Activated CD4-positive, alpha-beta T cell treated with anti-CD3 and anti-CD28 coated beads, Interleukin-2, amount 10 ng/mL, durations not matched to agents 24 days and 14 days (primary cell): Measurements from ENCODE around the gene CDYL2. TPM values are rescaled to one million over a fixed set of nuclear protein-coding genes. Genes with fewer than 3 reads are reported as not detected.
"Not testable (repeated sequence)": the region's sequence is repeated elsewhere in the genome, so short reads cannot be mapped to it uniquely, and the experiment has no call there.

Experiments used
- DNase-seq: peaks from one replicate; pipeline ENCODE4 v3.0.0; 2022
- H3K27ac Mint-ChIP-seq: one replicate; pipeline ENCODE4 v1.8.0; 2022; ENCODE audit warnings: mild to moderate bottlenecking, mixed read lengths
- H3K27me3 Mint-ChIP-seq: one replicate; pipeline ENCODE4 v1.8.0; 2022; ENCODE audit warnings: mixed read lengths
- H3K36me3 Mint-ChIP-seq: one replicate; pipeline ENCODE4 v1.8.0; 2022; ENCODE audit warnings: low read depth, mild to moderate bottlenecking, mixed read lengths
- H3K4me1 Mint-ChIP-seq: one replicate; pipeline ENCODE4 v1.8.0; 2021; ENCODE audit warnings: mixed read lengths
- H3K4me3 Mint-ChIP-seq: one replicate; pipeline ENCODE4 v1.8.0; 2022; ENCODE audit warnings: mild to moderate bottlenecking, moderate library complexity, mixed read lengths
- H3K9me3 Mint-ChIP-seq: one replicate; pipeline ENCODE4 v1.8.0; 2021; ENCODE audit warnings: mixed read lengths
- intact Hi-C: fragments of 100-400 bp; cut with micrococcal nuclease; formaldehyde crosslinking; loops from one replicate; pipeline ENCODE4 v1.15.1; 2023
- total RNA-seq: library from RNA; stranded (reverse); gene quantifications from 2 replicates; pipeline ENCODE4 v1.2.3, GENCODE V29; 2022

Gene CDYL2
- total RNA-seq, 1 donor from 2014 or later: 66.9 TPM

DNA sequence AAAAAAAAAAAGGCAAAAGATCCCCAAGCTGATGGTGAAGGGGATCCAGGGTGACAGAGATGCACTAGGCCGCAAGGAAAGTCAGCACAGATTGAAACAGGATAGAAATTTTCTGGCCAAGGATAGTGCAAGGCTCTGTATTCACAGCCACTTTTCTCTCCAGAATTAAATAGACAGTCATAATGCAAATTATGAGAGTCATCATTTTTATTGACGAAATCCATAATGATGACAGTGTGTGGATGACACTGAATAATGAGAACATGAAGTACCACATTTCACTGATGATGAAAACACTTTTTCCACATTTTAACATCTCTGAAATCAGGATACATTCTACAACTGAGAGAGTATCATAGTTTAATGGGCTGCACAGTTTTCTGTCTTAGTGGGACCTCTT is 72.5 kb downstream of the CDYL2 start:
- Mint-ChIP-seq H3K4me1 (peaks cover 27% of the 10 kb centered on the region), H3K9me3 (peaks cover 14% of the 10 kb centered on the region), H3K27me3 (no peaks in the 10 kb centered on the region), H3K4me3 (no peak overlapping the region), H3K36me3 (peaks cover 29% of the 10 kb centered on the region), H3K27ac (no peak overlapping the region)
- DNase-seq: peak; percentile 36
- intact Hi-C loops: no loop called here

- H3K27me3 Mint-ChIP-seq, intact Hi-C loops, H3K27ac Mint-ChIP-seq: not testable (repeated sequence)
- H3K9me3 Mint-ChIP-seq: peaks cover 17% of the 10 kb centered on the region
- H3K4me3 Mint-ChIP-seq: peak overlapping the region; percentile 41
- peaks cover 32% of the 10 kb centered on the region for H3K4me1 Mint-ChIP-seq
- DNase-seq: peak; percentile 76
- H3K36me3 Mint-ChIP-seq: peaks cover 28% of the 10 kb centered on the region
Measured at GRCh38 chr16:80727066-80727763, 77.2 kb downstream of the CDYL2 start.

- peaks cover 13% of the 10 kb centered on the region for H3K36me3 Mint-ChIP-seq
- no peak overlapping the region for H3K4me3 Mint-ChIP-seq
- intact Hi-C loops: no loop called here
- no peaks in the 10 kb centered on the region for H3K27me3 Mint-ChIP-seq
- H3K4me1 Mint-ChIP-seq: peaks cover 32% of the 10 kb centered on the region
- no peak overlapping the region for H3K27ac Mint-ChIP-seq
- peaks cover 5% of the 10 kb centered on the region for H3K9me3 Mint-ChIP-seq
- peak; percentile 25 for DNase-seq
Measured at GRCh38 chr16:80725566-80726162, 78.7 kb downstream of the CDYL2 start.

DNA sequence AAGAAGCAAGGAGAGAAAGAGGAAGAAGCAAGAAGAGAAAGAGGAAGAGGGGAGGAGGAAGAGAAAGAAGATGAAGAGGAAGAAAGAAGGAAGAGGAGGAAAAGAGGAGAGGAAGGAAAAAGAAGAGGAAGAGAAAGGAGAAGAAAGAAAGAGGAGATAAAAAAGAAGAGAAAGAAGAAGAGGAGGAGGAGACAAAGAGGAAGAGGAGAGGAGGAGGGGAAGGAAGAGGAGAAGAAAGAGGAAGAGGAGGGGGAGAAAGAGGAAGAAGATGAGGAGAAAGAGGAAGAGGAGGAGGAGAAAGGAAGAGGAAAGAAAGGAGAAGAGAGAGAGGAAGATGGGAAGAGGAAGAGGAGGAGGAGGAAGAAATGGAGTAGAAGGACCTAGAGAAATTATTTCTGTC is 80.4 kb downstream of the CDYL2 start:
- no peak for DNase-seq
- H3K4me3 Mint-ChIP-seq: no peak overlapping the region
- peaks cover 13% of the 10 kb centered on the region for H3K36me3 Mint-ChIP-seq
- intact Hi-C loops: no loop called here
- peaks cover 40% of the 10 kb centered on the region for H3K4me1 Mint-ChIP-seq
- peaks cover 4% of the 10 kb centered on the region for H3K9me3 Mint-ChIP-seq
- no peaks in the 10 kb centered on the region for H3K27me3 Mint-ChIP-seq
- H3K27ac Mint-ChIP-seq: no peak overlapping the region

- Mint-ChIP-seq H3K27ac (no peak overlapping the region), H3K36me3 (peaks cover 13% of the 10 kb centered on the region), H3K9me3 (peaks cover 4% of the 10 kb centered on the region), H3K27me3 (no peaks in the 10 kb centered on the region), H3K4me1 (peaks cover 38% of the 10 kb centered on the region), H3K4me3 (no peak overlapping the region)
- no peak for DNase-seq
- intact Hi-C loops: no loop called here
Measured at GRCh38 chr16:80723091-80723490, 81.3 kb downstream of the CDYL2 start.

DNA sequence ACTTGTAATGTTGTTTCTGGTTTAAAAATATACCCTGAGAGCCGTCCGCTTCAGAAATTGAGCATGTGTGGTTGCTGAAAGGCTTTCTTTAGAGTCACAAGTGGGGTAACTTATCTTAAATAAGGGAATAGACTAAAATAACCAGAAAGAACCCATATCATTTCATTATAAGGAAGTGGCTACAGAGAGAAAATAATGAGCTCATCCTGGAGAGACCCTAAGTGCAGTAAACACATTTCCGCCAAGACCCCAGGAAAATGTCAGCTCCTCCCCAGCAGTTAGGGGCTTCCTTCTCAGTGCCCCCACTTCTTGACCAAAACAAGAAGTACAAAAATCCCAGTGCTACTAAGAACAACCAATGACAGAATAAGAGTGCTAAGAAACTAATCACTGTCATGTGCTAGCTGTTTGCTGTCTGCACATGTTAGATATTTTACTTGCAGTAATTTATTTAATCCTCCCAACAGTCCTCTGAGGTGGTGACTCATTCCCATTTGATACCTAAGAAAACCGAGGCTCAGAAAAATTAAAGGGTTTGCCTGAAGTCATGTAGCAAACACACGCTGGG is 83.5 kb downstream of the CDYL2 start:
- intact Hi-C loops: no loop called here
- H3K27ac Mint-ChIP-seq: no peak overlapping the region
- H3K4me3 Mint-ChIP-seq: no peak overlapping the region

DNA sequence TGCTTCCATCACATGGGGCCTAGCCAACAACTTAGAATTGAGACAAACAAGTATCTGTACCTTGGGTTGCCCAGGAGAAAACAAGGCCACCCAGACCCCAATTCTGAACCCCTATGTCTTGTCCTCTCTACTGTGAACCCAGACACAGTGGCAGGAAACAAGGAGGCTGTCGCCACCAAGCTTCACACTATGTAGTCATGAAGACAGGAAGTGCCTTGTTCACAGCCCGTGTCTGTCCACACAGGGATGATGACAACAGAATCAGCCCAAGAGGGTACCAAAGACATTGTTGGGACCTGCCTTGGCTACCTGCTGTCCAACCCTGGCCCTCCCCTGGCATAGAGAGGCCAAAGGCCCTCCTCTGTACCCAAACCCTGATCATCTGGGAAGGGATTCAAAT is 84.8 kb downstream of the CDYL2 start:
- no peaks in the 10 kb centered on the region for H3K9me3 Mint-ChIP-seq
- H3K27ac Mint-ChIP-seq: peak overlapping the region; percentile 65
- peaks cover 11% of the 10 kb centered on the region for H3K4me1 Mint-ChIP-seq
- intact Hi-C loops: no loop called here
- DNase-seq: peak; percentile 79
- H3K27me3 Mint-ChIP-seq: no peaks in the 10 kb centered on the region
- H3K4me3 Mint-ChIP-seq: no peak overlapping the region
- H3K36me3 Mint-ChIP-seq: peaks cover 10% of the 10 kb centered on the region

More for the DNA sequence above, 83.5 kb downstream of the CDYL2 start:
- no peak for DNase-seq
- H3K36me3 Mint-ChIP-seq: peaks cover 10% of the 10 kb centered on the region
- no peaks in the 10 kb centered on the region for H3K27me3 Mint-ChIP-seq
- H3K4me1 Mint-ChIP-seq: peaks cover 23% of the 10 kb centered on the region
- peaks cover 4% of the 10 kb centered on the region for H3K9me3 Mint-ChIP-seq

GRCh38 chr16:80718480-80719220 is 85.7 kb downstream of the CDYL2 start:
- no peak for DNase-seq
- peaks cover 10% of the 10 kb centered on the region for H3K4me1 Mint-ChIP-seq
- H3K27ac Mint-ChIP-seq: no peak overlapping the region

GRCh38 chr16:80717611-80718010 is 86.8 kb downstream of the CDYL2 start:
- Mint-ChIP-seq H3K27ac (no peak overlapping the region), H3K9me3 (no peaks in the 10 kb centered on the region), H3K4me3 (no peak overlapping the region), H3K4me1 (peaks cover 10% of the 10 kb centered on the region), H3K36me3 (peaks cover 7% of the 10 kb centered on the region), H3K27me3 (no peaks in the 10 kb centered on the region)
- DNase-seq: no peak
- intact Hi-C loops: no loop called here

More at GRCh38 chr16:80718480-80719220, 85.7 kb downstream of the CDYL2 start:
- intact Hi-C loops: no loop called here
- Mint-ChIP-seq H3K4me3 (no peak overlapping the region), H3K36me3 (peaks cover 8% of the 10 kb centered on the region), H3K27me3 (no peaks in the 10 kb centered on the region), H3K9me3 (no peaks in the 10 kb centered on the region)

- no peak overlapping the region for H3K4me3 Mint-ChIP-seq
- H3K9me3 Mint-ChIP-seq: no peaks in the 10 kb centered on the region
- H3K27ac Mint-ChIP-seq: no peak overlapping the region
- DNase-seq: no peak
- peaks cover 10% of the 10 kb centered on the region for H3K4me1 Mint-ChIP-seq
- H3K36me3 Mint-ChIP-seq: peaks cover 3% of the 10 kb centered on the region
- intact Hi-C loops: no loop called here
- H3K27me3 Mint-ChIP-seq: no peaks in the 10 kb centered on the region
Measured at GRCh38 chr16:80716564-80717139, 87.7 kb downstream of the CDYL2 start.

DNA sequence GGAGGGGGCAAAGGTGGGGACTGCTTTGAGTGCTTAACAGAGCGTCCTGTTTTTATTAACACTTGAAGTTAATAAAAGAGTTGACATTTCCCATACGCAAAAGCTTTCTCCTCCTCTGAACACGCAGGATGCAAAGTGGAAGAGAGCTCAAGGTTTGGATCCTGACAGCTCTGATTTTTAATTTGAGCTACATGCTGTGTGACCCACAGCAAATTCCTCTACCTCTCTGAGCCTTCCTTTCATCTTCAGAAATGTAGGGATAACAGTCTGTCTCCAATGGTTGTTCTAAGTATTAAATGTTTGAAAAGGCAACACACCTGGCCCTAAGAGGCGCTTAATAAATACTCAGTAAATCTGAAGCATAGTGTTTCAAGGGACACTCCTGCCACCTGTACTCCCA is 93.0 kb downstream of the CDYL2 start:
- no peak overlapping the region for H3K27ac Mint-ChIP-seq
- H3K4me1 Mint-ChIP-seq: peaks cover 2% of the 10 kb centered on the region
- intact Hi-C loops: no loop called here
- H3K27me3 Mint-ChIP-seq: no peaks in the 10 kb centered on the region
- peaks cover 10% of the 10 kb centered on the region for H3K36me3 Mint-ChIP-seq
- DNase-seq: no peak
- no peak overlapping the region for H3K4me3 Mint-ChIP-seq
- H3K9me3 Mint-ChIP-seq: peaks cover 2% of the 10 kb centered on the region

- Mint-ChIP-seq H3K27ac (no peak overlapping the region), H3K9me3 (peaks cover 7% of the 10 kb centered on the region), H3K36me3 (peaks cover 13% of the 10 kb centered on the region), H3K27me3 (no peaks in the 10 kb centered on the region), H3K4me1 (peaks cover 4% of the 10 kb centered on the region), H3K4me3 (no peak overlapping the region)
- no peak for DNase-seq
- intact Hi-C loops: no loop called here
Measured at GRCh38 chr16:80710918-80711317, 93.5 kb downstream of the CDYL2 start.

DNA sequence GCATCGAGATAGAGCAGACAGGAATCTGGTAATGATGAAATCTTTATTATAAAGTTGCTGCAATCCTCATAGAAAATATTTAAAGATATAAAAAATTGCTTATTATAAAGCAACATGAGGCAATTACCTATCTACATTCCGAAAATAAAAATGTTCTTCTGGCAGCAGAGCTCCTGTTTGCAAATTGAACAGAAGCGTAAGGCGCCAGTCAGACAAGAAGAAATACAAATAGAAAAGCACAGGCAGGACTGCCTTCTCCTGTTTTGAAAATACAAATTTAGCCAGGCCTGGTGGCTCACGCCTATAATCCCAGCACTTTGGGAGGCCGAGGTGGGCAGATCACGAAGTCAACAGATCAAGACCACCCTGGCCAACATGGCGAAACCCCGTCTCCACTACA is 95.6 kb downstream of the CDYL2 start:
- H3K9me3 Mint-ChIP-seq: peaks cover 7% of the 10 kb centered on the region
- intact Hi-C loops: no loop called here
- no peak overlapping the region for H3K4me3 Mint-ChIP-seq
- peaks cover 15% of the 10 kb centered on the region for H3K36me3 Mint-ChIP-seq
- no peak for DNase-seq
- no peaks in the 10 kb centered on the region for H3K27me3 Mint-ChIP-seq
- peaks cover 11% of the 10 kb centered on the region for H3K4me1 Mint-ChIP-seq
- no peak overlapping the region for H3K27ac Mint-ChIP-seq

DNA sequence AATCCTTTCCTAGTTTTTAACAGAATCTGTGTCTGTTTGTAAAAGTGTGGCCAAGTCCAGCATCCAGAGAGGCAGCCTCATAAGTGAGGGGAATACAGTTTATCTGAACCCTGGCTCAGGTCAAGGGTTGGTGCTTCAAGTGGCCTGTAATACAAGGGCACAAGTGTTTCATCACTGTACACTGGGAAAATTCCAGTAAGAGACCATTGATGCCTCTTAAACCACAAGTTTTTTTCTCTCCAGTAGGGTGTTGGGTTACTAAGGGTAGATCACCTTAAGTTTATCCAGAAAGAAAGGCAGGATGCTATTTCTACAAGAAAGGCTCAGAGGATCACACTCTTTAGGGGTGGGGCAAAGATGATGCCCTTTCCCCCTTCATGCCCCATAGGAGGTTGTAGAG is 96.7 kb downstream of the CDYL2 start:
- H3K9me3 Mint-ChIP-seq: peaks cover 7% of the 10 kb centered on the region
- DNase-seq: no peak
- intact Hi-C loops: no loop called here
- H3K27ac Mint-ChIP-seq: no peak overlapping the region
- H3K27me3 Mint-ChIP-seq: no peaks in the 10 kb centered on the region
- peaks cover 12% of the 10 kb centered on the region for H3K36me3 Mint-ChIP-seq
- H3K4me1 Mint-ChIP-seq: peaks cover 13% of the 10 kb centered on the region
- H3K4me3 Mint-ChIP-seq: no peak overlapping the region
